HG03175 (cell line): ENCODE results near the gene CCDC171.
"Not testable (repeated sequence)": the region's sequence is repeated elsewhere in the genome, so short reads cannot be mapped to it uniquely, and the experiment has no call there.

Source experiments
- ATAC-seq: cut with Tn5 transposase; IDR thresholded peaks from one replicate; pipeline ENCODE4 v1.9.1; 2021; ENCODE audit warnings: mild to moderate bottlenecking, moderate library complexity; ENCODE audit not compliant: unreplicated experiment

The CCDC171 gene

DNA sequence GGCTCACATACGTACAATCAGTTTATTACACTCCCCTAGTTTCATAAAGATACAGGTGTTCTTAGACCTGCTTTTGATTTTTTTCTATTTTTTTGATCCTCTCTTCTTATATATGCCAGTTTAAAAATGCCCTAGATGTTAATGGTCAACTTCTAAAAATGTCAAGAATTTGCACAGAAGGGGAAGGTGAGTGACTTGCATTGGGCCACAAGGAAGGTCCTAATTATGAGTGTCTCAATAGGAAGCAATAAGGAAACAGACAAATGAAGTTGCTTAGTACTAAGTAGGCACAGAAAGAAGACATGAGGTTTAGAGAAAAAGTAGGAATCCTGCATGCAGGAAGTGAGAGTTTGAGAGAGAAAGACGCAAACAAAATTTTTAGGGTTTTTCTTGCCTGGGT is 3.2 kb upstream of the CCDC171 start:
- no peak for ATAC-seq

GRCh38 chr9:15553528-15553898 is 670 bp downstream of the CCDC171 start:
- peak; percentile 19 for ATAC-seq

GRCh38 chr9:15570769-15571168 is 17.9 kb downstream of the CCDC171 start:
- no peak for ATAC-seq

DNA sequence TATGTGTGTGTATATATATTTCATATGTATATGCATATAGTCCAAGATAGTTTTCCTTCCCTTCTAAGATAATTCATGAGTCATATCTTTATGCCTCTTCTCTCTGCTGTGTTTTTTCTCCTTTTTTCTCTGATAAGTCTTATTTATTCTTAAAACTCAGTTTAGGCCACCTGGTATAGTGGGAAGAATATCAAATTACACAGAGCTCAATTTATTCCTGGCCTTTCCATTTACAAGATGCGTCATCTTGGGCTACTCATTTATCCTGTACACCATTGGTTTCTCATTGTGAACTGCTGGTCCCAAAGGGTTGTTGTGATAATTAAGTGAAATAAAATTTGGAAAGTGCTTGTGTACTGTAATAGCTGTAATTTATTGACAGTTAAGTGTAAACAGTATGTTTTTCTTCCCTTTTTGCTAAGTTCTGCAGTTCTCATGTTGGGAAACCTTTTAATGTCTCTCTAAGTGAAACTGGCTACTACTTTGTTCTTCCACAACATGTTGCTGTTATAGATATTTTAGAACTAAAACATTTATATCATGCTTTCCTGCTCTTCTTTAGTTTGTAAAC is 19.4 kb downstream of the CCDC171 start:
- ATAC-seq: no peak

GRCh38 chr9:15576350-15577050 is 23.7 kb downstream of the CCDC171 start:
- ATAC-seq: no peak

GRCh38 chr9:15578714-15579113 is 25.9 kb downstream of the CCDC171 start:
- ATAC-seq: no peak

DNA sequence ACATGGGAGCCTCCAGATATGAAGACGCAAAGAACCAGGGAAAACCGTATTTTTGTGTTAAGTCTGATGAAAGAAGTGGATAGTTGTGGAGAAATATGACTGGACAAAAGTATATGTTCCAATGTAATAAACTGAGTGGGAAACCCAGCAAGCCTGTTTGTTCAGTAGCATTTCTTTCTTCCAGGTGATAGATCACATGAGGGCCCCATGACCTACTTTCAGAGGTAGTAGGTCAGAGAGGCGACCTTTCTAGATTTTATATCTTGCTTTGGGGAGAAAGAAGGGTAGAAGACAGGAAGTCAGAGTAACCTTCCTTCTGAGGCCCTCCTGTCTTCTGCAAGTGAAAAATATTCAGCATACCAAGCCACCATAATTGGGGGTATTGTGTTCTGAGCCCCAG is 31.5 kb downstream of the CCDC171 start:
- ATAC-seq: no peak

- ATAC-seq: no peak
Measured at GRCh38 chr9:15592317-15592716, 39.5 kb downstream of the CCDC171 start.

- ATAC-seq: not testable (repeated sequence)
Measured at GRCh38 chr9:15592940-15593339, 40.1 kb downstream of the CCDC171 start.

DNA sequence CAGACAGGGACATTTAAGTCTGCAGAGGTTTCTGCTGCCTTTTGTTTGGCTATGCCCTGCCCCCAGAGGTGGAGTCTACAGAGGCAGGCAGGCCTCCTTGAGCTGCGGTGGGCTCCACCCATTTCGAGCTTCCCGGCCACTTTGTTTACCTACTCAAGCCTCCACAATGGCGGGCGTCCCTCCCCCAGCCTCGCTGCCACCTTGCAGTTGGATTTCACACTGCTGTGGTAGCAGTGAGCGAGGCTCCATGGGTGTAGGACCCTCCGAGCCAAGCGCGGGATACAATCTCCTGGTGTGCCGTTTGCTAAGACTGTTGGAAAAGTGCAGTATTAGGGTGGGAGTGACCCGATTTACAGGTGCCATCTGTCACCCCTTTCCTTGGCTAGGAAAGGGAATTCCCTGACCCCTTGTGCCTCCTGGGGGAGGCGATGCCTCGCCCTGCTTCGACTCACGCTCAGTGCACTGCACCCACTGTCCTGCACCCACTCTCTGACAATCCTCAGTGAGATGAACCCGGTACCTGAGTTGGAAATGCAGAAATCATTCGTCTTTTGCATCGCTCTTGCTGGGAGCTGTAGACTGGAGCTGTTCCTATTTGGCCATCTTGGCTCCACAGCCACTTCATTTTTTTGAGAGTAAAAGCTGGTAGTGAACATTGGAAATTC is 48.0 kb downstream of the CCDC171 start:
- not testable (repeated sequence) for ATAC-seq

DNA sequence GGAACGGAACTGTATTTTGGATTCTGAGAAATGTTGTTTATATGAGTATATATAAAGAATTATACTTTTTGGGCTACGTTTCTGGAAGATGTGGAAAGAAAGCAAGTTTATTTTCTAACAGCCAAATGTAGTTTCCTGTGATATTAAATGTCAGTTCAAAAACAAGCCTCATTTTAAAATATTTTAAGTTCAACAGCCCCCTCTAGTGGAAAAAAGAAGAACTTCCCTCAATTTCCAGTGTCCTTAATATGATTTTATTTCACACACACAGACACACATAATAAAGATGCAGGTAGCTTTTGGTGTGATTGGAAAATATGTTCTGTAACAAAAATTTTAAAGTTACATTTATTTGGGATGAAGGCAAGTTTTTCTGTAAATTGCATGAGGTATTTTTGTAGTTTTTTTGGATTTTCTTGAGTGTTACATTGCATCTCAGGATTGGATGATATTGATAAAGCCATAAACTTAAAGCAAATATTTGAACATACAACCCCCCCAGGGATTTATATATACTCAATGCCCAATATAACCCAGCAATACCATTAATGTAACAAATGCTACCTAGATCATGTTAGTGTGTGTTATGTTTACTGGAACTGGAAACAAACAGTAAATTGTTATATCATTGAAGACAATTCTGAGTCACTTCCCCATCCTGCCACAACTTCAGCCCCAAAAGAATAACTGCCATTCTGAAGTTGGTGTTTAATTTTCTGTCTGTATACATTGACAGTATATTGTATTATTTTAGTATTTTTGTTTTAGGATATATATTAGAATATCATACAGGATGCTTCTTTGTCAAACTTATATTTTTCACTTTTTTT is 54.0 kb downstream of the CCDC171 start:
- peak; percentile 53 for ATAC-seq

DNA sequence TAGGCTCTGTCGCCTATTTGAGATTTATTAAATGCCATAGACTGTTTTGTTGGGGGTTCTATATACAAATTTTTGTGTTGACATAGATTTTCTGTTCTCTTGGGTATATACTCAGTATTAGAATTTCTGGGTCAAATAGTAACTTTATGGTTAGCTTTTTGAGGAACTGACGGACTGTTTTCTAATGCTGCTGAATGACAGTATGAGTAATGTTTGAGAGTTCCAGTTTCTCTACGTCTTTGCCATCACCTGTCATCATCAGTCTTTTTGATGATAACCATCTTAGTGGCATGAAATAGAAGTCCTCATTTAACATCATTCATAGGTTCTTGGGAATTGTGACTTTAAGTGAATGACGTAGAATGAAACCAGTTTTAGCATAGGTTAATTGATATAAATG is 60.1 kb downstream of the CCDC171 start:
- ATAC-seq: no peak

GRCh38 chr9:15617782-15618181 is 64.9 kb downstream of the CCDC171 start:
- ATAC-seq: no peak

DNA sequence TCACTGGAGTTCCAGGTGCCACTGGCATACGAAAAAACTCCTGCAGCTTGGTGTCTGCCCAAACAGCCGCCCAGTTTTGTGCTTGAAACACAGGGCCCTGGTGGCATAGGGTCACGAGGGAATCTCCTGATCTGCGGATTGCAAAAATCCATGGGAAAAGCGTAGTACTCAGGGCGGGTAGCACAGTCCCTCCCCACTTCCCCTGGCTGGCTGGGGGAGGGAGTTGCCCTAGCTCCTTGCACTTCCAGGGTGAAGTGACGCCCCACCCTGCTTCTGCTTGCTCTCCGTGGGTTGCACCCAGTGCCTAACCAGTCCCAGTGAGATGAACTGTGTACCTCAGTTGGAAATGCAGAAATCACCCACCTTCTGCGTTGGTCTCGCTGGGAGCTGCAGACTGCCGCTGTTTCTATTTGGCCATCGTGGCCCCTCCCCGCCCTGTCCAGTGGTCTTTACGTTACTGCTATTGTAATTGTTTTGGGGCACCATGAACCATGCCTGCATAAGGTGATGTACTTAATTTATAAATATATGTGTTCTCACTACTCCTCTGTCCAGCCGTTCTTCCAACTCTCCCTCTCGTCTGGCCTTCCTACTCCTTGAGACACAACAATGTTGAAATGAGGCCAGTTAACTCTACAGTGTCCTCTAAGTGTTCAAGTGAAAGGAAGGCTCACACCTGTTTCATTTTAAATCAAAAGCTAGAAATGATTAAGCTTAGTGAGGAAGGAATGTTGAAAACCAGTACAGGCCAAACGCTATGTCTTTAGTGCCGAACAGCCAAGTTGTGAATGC is 65.9 kb downstream of the CCDC171 start:
- no peak for ATAC-seq

- ATAC-seq: no peak
Measured at GRCh38 chr9:15622318-15622971, 69.6 kb downstream of the CCDC171 start.

GRCh38 chr9:15635752-15636151 is 82.9 kb downstream of the CCDC171 start:
- peak; percentile 83 for ATAC-seq

GRCh38 chr9:15640121-15640520 is 87.3 kb downstream of the CCDC171 start:
- ATAC-seq: no peak

DNA sequence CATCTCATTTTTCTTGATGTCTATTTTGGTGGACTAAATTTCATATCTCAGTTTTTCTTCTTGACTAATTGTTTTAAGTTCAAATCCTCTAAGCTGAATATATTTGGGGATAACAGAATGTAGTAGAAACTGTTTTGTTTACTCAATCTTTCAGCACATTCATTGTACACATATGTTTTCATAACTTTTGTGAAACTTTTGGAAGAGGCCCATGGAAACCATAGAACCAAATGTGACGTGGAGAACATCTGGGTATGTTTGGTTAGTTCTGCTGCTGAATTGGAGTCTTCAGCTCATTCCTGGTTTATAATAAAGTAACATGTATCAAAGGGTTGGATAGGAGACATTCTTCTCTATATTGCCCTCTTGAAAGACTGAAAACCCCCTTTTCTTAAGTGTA is 88.4 kb downstream of the CCDC171 start:
- ATAC-seq: no peak

DNA sequence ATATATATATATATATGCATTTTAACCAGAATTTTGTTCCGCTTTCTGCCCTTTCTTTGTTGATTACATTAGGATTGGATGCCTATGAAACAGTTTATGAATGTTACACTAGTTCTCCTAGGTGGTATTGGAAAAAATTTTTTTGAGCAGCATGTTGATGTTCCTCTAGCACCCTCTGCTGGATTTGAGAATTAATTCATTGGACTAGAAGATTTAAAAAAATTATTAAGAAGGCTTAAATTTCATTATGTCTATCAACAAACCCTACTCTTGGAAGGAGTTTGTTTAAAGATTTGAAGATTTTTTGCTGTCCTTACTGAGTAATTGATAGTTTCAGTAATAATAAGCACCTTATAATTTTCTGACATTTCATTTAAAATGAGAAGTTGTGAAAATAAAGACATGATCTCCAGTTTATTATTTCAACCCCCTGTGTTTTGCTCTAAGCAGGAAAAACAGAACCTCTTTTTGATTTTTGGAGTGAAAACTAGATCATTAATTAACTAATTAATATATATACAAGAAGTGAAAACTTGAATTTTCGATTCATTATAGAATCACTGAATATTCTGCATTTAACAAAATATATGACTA is 89.6 kb downstream of the CCDC171 start:
- ATAC-seq: no peak

DNA sequence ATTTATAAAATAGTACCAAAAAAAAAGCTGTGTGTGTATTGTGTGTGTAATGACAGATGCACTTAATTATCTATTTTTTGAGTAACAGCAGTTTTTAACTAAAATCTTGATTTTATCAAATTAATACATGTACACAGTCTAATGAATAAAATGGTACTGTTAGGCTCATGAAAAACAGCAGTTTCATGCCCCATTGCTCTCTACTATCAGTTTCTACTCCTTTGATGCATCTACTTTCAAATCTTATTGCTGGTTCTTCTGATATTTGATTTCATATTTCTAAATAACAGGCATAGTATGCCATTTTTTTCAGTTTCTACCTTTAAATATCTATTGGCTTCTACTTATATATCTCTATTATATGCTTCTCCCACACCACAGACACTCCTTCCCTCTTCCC is 117.4 kb downstream of the CCDC171 start:
- ATAC-seq: peak; percentile 52
